Right renal cortex interstitium (tissue), 3 donors: ENCODE measurements around the gene CHIC2. TPM values are rescaled to one million over a fixed set of nuclear protein-coding genes. Genes with fewer than 3 reads are reported as not detected.

Source experiments
- DNase-seq, 3 donors: peaks; one replicate each; pipeline ENCODE4 v3.0.0-alpha.2; 2013; ENCODE audit warnings: low read depth in 3 of 3, low spot score in 2 of 3
- polyA plus RNA-seq, 3 donors: library from polyadenylated mRNA; unstranded; fragments of 120-200 nt; gene quantifications; one replicate each; pipeline ENCODE4 v1.2.1, GENCODE V29; 2013; ENCODE audit not compliant: insufficient read length in 3 of 3

Gene CHIC2
- polyA plus RNA-seq, 3 donors, result 35.0 to 39.6 (median 39.3) TPM

GRCh38 chr4:54014666-54015160 lies 49.7 kb downstream of the CHIC2 start:
- no peak for DNase-seq

DNA sequence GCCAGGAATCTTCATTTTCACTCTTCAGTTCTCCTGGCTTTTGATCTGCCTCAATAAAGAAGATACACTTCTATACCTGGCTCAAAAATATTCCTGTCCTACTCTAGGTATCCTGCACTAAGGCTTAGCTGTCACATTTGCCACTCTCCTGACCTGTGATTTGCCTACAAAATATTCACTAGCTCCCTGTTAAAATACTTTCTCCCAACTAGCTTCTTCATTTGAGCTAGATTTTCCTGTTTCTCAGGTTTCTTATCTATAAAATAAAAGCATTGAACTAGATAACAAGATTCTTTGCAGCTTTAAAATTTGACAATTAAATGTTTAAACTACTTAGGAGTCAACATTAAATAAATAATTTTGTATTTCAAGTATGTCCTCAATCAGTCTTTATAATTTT lies 53.2 kb downstream of the CHIC2 start:
- no peak for DNase-seq

DNA sequence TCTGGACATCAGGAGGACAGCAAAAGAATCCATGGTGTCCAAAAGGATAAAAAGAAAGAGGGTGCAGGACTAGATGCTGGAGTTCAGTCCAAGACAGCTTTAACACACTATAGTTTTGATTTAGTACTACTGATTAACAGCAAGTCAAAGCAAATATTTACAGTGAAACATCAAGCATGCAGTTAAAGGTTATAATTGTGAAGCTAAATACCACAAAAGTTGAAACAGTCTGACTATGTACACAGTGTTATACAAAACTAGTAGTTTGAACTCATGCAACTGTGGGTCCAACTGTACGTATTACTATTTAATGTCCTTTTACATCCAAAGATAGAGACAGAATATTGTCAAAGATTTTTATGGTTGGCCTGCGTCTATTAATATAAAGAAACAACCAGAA lies 57.6 kb downstream of the CHIC2 start:
- no peak for DNase-seq

DNA sequence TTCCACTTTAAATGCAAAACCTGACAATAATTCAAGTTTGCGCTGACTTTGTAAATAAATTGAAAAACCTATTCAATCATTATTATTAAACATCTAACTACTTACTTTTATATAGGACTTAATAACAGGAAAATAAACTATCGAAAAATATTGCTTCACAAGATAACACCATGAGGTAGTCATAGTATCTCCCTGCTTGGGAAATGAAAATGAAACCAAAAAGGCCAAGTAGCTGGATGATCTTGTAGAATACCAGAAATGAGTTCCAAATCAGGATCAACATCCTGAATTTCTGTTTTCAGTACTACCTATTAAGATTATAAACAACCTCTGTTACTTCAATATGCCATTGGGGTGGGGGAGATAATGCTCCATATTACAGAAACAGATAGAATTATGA lies 58.9 kb downstream of the CHIC2 start:
- no peak for DNase-seq

- no peak for DNase-seq
Measured at GRCh38 chr4:54004463-54004862, 59.9 kb downstream of the CHIC2 start.

- DNase-seq, result no peak
Measured at GRCh38 chr4:54001668-54002365, 62.6 kb downstream of the CHIC2 start.

DNA sequence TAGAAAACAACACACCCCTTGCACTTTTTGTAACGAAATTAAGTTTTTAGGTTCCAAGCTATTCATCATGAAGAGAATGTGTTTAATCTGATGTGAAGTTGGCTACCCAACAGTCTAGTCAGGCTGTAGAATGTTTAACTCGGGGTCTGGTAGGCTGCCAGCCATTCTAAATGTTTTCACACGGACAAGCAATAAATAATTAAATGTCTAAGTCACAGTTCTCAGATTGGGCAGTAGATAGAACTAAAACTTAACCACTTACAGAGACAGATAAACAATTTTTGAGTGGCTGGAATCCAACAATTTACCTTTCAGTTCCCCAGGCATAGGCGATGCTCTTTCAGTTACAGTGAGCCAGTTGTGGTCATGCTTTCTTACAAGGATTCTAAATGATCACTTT lies 66.5 kb downstream of the CHIC2 start:
- no peak for DNase-seq

DNA sequence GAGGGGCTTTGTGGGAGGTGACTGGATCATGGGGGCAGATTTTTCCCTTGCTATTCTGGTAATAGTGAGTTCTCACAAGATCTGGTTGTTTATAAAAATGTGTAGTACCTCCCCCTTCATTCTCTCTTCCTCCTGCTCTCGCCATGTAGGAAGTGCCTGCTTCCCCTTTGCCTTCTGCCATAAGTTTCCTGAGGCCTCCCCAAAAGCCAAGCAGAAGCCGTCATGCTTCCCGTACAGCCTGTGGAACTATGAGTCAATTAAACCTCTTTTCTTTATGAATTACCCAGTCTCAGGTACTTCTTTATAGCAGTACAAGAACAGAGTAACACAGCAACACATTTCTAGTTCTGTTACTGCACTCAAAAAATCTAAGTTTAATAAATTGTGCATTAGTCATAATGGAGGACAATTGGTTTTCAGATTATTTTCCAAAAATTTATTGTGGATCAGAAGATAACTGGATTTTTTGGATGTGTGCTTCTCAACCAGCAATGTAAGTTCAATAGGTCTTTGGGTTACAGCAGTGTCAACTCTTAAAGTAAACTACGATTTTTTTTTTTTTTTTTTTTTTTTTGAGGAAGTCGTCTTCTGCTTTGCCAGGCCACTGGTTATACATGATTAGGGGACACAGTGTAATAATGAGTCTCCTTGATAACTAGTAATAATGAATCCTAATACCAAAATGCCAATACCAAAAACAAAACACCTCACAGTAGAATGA lies 69.9 kb downstream of the CHIC2 start:
- no peak for DNase-seq

DNA sequence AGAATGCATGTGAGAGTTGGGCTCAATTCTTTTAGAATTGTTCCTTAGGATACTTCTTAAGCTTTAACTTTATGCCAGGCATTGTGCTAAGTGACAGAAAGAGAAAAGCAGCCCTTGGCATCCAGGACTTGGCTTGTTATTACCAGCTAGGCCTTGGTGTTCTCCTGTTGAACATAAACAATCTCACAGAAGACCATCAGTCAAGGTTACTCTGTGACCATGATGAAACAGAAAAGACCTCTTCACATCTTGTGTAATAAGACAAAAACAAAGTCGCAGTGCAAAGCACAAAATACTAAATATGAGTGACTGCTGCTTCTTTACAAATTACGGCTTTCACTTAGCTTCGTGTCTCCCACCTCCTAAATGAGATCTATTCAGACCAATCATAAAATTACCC lies 71.6 kb downstream of the CHIC2 start:
- DNase-seq, result no peak

DNA sequence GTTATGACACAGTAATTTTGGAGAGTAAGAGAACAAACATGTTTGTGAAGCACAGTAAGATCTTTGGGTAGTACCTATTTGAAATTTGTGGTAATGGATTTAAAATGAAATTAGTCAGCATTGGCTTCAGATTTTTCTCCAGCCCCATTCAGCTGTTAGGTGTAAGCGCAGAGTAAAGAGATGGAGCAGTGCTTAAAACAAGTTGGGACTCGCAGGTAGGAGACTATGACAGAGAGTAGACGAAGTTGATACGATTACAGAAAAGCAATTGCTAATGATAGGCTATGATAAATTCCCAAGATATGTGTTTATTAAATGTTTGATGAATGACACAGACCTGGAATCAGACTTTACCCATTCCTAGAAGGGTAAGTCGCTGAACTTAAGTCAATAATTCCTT lies 72.6 kb downstream of the CHIC2 start:
- DNase-seq, result no peak

DNA sequence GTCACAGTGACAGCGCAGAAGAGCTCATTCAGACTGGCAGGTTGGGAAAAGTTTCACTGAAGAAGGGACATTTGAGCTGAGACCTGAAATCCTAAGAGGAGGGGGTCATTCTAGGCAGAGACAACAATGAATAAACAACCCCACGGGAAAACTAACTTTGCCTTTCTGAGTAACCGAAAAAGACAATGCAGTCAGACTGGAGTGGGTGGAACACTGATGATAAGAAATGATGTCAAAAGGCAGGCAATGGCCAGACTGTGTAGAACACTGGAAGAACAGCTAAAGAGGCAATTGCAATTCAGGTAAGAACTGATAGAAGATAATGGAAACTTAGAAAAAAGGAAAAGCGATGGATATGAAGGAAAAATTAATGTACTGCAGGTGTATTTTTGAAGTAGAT lies 73.8 kb downstream of the CHIC2 start:
- DNase-seq, result no peak

- DNase-seq, result no peak
Measured at GRCh38 chr4:53987761-53988171, 76.6 kb downstream of the CHIC2 start.

GRCh38 chr4:53986062-53986461 lies 78.3 kb downstream of the CHIC2 start:
- DNase-seq, result no peak

DNA sequence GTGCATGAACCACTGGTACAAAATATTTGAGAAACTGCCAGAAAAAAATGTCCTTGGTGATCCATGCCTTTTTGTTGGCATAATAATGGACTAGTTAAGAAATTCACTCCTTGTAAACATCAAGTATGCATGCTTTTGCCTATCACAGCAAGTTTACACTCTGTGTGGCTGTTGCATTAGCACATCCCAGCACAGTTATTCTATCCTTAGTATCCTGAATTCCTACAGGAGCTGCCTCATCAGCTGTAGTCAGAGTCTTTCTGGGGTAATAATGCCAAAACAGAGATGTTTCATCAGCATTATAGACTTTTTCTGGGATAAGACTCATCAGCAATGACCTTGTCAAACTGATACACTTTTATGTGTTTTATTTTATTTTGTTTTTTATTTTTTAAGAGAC lies 82.8 kb downstream of the CHIC2 start:
- DNase-seq, result no peak

DNA sequence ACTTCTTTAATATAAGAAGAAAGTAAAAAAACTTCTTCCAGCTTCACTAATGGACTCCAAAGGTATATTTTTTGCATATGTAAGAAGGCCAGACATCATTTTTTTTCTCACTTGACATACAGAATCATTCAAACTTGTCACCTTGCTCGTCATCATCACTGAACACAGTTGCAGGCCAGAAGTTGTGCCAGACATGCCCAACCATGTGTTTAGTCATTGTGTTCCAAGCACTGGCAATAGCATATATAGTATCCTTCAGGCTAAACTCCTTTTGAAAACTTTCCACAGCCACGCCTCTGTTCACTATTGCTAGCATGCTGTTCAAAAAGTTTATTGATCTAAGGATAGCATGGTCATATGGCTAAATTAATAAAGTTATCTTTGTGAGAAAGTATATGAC lies 83.3 kb downstream of the CHIC2 start:
- DNase-seq, result no peak

GRCh38 chr4:53974561-53974960 lies 89.8 kb downstream of the CHIC2 start:
- no peak for DNase-seq

DNA sequence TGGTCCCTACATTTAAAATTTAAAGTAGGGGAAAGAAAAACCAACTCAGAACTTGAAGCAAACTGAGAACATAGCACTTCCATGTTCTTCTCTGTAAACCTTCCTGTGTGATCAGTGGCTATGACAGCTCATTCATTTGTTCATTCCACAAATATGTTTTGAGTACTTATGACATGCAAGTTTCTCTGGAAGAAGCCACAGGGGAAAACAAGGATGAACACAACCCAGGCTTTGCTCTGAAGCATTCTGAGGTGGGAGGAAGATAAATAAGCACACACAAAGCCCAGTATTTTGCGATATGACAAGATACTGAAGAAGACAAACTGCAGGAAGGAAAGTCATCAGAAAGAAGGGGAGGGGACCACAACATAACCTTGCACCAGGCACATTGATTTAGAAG lies 96.4 kb downstream of the CHIC2 start:
- no peak for DNase-seq

GRCh38 chr4:53963781-53964180 lies 100.6 kb downstream of the CHIC2 start:
- DNase-seq, result no peak

GRCh38 chr4:53963336-53963735 lies 101.1 kb downstream of the CHIC2 start:
- DNase-seq, result no peak

DNA sequence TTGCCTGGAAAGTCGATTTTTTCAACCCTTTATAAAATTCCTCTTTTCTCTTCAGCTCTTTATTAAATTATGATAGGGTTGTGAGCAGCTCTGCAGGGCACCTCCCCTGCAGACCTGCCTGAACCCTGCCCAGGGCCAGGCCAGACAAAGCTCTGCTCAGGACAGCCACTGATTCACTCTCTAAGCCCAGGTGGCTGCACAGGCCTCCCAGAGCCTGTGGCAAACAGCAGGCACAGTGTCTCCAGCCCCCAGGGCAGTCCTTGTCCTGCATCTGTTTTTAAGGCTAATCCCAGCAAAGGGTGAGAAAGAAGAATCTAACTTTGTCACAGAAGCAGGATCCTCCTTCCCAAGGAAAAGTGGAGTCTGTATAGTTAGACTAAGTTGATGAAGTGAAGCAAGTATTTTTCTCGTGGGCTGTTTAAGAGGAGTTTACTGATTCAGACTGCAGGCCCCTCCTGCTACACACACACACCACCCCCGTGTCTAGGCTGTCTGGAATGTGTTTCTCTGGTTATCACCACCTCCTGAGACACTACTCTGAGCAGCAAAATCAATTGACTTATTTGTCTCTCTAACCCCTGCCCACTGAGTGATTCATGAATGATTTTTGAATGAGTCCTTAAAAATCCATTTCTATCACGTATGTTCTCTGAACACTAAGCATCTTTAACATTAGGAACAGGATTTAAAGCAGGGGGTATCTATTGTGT lies 101.7 kb downstream of the CHIC2 start:
- no peak for DNase-seq

- no peak for DNase-seq
Measured at GRCh38 chr4:53961351-53961750, 103.1 kb downstream of the CHIC2 start.

GRCh38 chr4:53960843-53961242 lies 103.6 kb downstream of the CHIC2 start:
- no peak for DNase-seq
